ACHN (cell line): ENCODE measurements around the gene POC1A.
"Not testable (repeated sequence)": the region's sequence is repeated elsewhere in the genome, so short reads cannot be mapped to it uniquely, and the experiment has no call there.

ENCODE experiments used
- DNase-seq: peaks from one replicate; pipeline ENCODE4 v3.0.0-alpha.2; 2015
- in situ Hi-C: cut with HindIII; loops from 2 replicates; pipeline ENCODE4 v1.10.0; 2017; ENCODE audit warnings: low sequenced_read_pairs, low pct_ligation_motif_present, low pct_unique_long_range_greater_than_20kb

Gene POC1A

GRCh38 chr3:52185837-52186236 lies 31.6 kb upstream of the POC1A start:
- in situ Hi-C loops = no loop called here
- no peak for DNase-seq

GRCh38 chr3:52185311-52185710 lies 31.1 kb upstream of the POC1A start:
- in situ Hi-C loops = no loop called here
- DNase-seq = no peak

GRCh38 chr3:52184690-52185089 lies 30.5 kb upstream of the POC1A start:
- in situ Hi-C loops = no loop called here
- DNase-seq = no peak

- no peak for DNase-seq
- in situ Hi-C loops = no loop called here
Observed at GRCh38 chr3:52183786-52184445, 29.7 kb upstream of the POC1A start.

GRCh38 chr3:52182691-52183090 lies 28.5 kb upstream of the POC1A start:
- no peak for DNase-seq
- in situ Hi-C loops = no loop called here

- no peak for DNase-seq
- in situ Hi-C loops = no loop called here
Observed at GRCh38 chr3:52182196-52182595, 28.0 kb upstream of the POC1A start.

- no peak for DNase-seq
- in situ Hi-C loops = no loop called here
Observed at GRCh38 chr3:52181543-52181942, 27.3 kb upstream of the POC1A start.

- in situ Hi-C loops = no loop called here
- no peak for DNase-seq
Observed at GRCh38 chr3:52178537-52178936, 24.3 kb upstream of the POC1A start.

GRCh38 chr3:52178126-52178525 lies 23.9 kb upstream of the POC1A start:
- DNase-seq, in situ Hi-C loops: not testable (repeated sequence)

GRCh38 chr3:52177701-52178042 lies 23.4 kb upstream of the POC1A start:
- in situ Hi-C loops = no loop called here
- DNase-seq = no peak

GRCh38 chr3:52176951-52177700 lies 22.9 kb upstream of the POC1A start:
- DNase-seq = no peak
- in situ Hi-C loops = no loop called here

- in situ Hi-C loops = no loop called here
- no peak for DNase-seq
Observed at GRCh38 chr3:52176180-52176752, 22.0 kb upstream of the POC1A start.

GRCh38 chr3:52175416-52176179 lies 21.4 kb upstream of the POC1A start:
- in situ Hi-C loops = no loop called here
- no peak for DNase-seq

GRCh38 chr3:52174896-52175295 lies 20.7 kb upstream of the POC1A start:
- in situ Hi-C loops = no loop called here
- no peak for DNase-seq

GRCh38 chr3:52173101-52173500 lies 18.9 kb upstream of the POC1A start:
- DNase-seq = no peak
- in situ Hi-C loops = no loop called here

- in situ Hi-C loops = no loop called here
- no peak for DNase-seq
Observed at GRCh38 chr3:52172262-52172757, 18.1 kb upstream of the POC1A start.

- in situ Hi-C loops = no loop called here
- DNase-seq = no peak
Observed at GRCh38 chr3:52171514-52172261, 17.5 kb upstream of the POC1A start.

GRCh38 chr3:52170217-52170616 lies 16.0 kb upstream of the POC1A start:
- in situ Hi-C loops, DNase-seq: not testable (repeated sequence)
